ENCODE measurements around the gene DNAJC30. TPM values are rescaled to one million over a fixed set of nuclear protein-coding genes. Genes with fewer than 3 reads are reported as not detected.
"Not testable (repeated sequence)": the region's sequence is repeated elsewhere in the genome, so short reads cannot be mapped to it uniquely, and the experiment has no call there.

DNAJC30 gene
- total and polyA plus RNA-seq, 3 experiments from 2014 or later = 10.0 to 12.4 (median 10.9) TPM

DNA sequence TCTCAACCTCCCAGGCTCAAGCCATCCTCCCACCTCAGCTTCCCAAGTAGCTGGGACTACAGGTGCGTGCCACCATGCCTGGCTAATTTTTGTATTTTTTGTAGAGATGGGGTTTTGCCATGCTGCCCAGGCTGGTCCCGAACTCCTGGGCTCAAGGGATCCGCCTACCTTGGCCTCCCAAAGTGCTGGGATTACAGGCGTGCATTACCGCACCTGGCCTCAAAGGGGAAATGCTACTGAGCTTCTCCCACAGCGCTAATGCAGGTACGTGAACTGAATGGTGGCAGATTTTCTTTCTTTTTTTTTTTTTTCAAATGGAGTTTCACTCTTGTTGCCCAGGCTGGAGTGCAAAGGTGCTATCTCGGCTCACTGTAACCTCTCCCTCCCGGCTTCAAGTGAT lies 7.2 kb downstream of the DNAJC30 start:
- POLR2A ChIA-PET, CTCF ChIA-PET: not testable (repeated sequence)
- H3K4me3 Mint-ChIP-seq = peak overlapping the region in 1 of 7 donors; percentile 18

DNA sequence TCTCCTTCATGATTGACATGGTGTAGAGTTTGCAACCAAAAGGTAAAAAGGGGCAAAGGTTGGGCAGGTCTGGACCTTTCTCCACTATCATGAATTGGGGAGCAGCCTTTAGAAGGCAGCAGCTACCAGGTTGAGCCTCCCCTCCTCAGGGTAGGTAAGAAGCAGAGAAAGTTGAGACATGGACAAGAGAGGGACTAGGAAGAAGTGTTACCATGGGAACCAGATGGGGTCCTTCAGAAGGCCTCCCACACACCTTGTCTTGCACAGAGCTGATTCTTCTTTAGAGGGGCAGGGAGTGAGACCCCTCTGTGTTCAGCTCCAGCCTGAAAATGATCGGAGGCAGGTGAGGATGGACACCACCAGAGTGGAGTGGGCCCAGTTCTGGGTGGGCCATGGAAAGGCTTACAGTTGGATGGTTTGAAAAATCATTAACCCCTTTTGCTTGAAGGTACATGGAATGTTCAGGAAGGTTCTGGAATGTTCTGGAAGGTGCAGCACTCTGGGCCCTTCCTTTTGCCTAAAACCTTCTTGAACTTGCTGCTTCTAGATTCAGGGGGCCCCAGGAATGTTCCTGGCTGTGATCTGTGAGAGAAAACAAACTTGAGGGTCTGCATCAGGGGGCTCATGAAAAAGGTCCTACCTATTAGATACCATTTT lies 8.7 kb downstream of the DNAJC30 start:
- Mint-ChIP-seq H3K4me1 (peaks cover 0 to 4% (median 0%) of the 10 kb centered on the region in 3 donors), H3K9me3 (no peaks in the 10 kb centered on the region), H3K36me3 (peaks cover 0 to 19% (median 0%) of the 10 kb centered on the region in 3 donors), H3K27ac (peak overlapping the region in 2 of 8 donors; percentile 47 to 69), H3K4me3 (no peak overlapping the region), H3K27me3 (no peaks in the 10 kb centered on the region)
- Histone ChIP-seq H3K4me3 (ENCODE audit: low read length) (no peak overlapping the region), H3K9me3 (ENCODE audit: low read length) (no peaks in the 10 kb centered on the region), H3K27ac (ENCODE audit: low read depth, low read length) (no peak overlapping the region), H3K36me3 (ENCODE audit: insufficient read depth, low read length) (peaks cover 6% of the 10 kb centered on the region), H3K4me1 (ENCODE audit: insufficient read depth, low read length) (no peaks in the 10 kb centered on the region), H3K27me3 (ENCODE audit: insufficient read depth, low read length, poor library complexity, severe bottlenecking) (no peaks in the 10 kb centered on the region)
- DNase-seq = no peak
- ChIA-PET CTCF (interaction anchor here (1.0 to 1.2 kb wide), 2 partner anchors 28 to 87 kb away, joined by 3 to 4 read pairs; no protein-coding TSS in a partner anchor), POLR2A (interaction anchor here (0.6 kb wide), 1 partner anchor 1927 kb away, joined by 6 read pairs; no protein-coding TSS in a partner anchor)

More for the DNA sequence above, 7.2 kb downstream of the DNAJC30 start:
- not testable (repeated sequence) for H3K36me3 ChIP-seq (ENCODE audit: insufficient read depth, low read length); H3K27me3 ChIP-seq (ENCODE audit: insufficient read depth, low read length, poor library complexity, severe bottlenecking); DNase-seq; H3K27ac Mint-ChIP-seq; H3K9me3 Mint-ChIP-seq; H3K27me3 Mint-ChIP-seq; H3K27ac ChIP-seq (ENCODE audit: low read depth, low read length); H3K9me3 ChIP-seq (ENCODE audit: low read length); H3K4me3 ChIP-seq (ENCODE audit: low read length); H3K4me1 ChIP-seq (ENCODE audit: insufficient read depth, low read length)
- Mint-ChIP-seq H3K36me3 (peaks cover 0 to 26% (median 2%) of the 10 kb centered on the region in 3 donors), H3K4me1 (peaks cover 5 to 13% (median 5%) of the 10 kb centered on the region in 3 donors)

DNA sequence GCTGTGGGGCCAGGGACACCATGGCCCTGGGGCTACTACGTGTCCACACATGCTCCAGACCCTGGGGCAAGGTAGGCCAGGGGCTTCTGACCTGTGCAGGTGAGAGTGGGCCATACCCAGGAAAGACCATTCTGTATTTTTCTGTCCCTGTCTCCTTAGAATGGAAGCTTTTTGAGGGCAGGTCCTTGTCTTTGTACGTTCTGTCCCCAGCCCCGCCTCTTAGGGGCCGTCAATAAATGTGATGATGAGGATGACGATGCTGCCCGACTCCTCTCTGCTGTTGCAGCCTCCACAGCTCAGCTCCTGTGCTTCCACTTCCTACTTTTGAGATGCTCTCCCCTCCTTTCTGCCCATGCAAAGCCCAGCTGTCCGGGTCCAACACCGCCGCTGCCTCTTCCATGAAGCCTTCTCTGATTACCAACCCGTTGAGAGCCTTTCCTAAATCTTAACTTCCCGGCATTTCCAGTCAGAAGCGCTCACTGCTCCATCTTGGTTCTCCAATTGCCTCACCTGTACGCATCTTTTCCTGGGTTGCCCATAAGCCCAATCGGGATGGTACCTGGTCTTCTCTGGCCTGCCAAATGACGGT lies 11.3 kb downstream of the DNAJC30 start:
- Mint-ChIP-seq H3K4me3 (peak overlapping the region in 2 of 7 donors; percentile 6 to 52), H3K4me1 (peaks cover 5 to 12% (median 6%) of the 10 kb centered on the region in 3 donors), H3K36me3 (no peaks in the 10 kb centered on the region), H3K27me3 (peaks cover 0 to 4% of the 10 kb centered on the region in 2 donors), H3K9me3 (no peaks in the 10 kb centered on the region), H3K27ac (no peak overlapping the region)
- no peaks in the 10 kb centered on the region for H3K27me3 ChIP-seq (ENCODE audit: insufficient read depth, low read length, poor library complexity, severe bottlenecking)
- H3K4me1 ChIP-seq (ENCODE audit: insufficient read depth, low read length) = peaks cover 7% of the 10 kb centered on the region
- no peak overlapping the region for H3K27ac ChIP-seq (ENCODE audit: low read depth, low read length)
- ChIA-PET CTCF (no interaction called here), POLR2A (no interaction called here)
- H3K4me3 ChIP-seq (ENCODE audit: low read length) = no peak overlapping the region
- H3K36me3 ChIP-seq (ENCODE audit: insufficient read depth, low read length) = no peaks in the 10 kb centered on the region
- H3K9me3 ChIP-seq (ENCODE audit: low read length) = no peaks in the 10 kb centered on the region
- DNase-seq = no peak

DNA sequence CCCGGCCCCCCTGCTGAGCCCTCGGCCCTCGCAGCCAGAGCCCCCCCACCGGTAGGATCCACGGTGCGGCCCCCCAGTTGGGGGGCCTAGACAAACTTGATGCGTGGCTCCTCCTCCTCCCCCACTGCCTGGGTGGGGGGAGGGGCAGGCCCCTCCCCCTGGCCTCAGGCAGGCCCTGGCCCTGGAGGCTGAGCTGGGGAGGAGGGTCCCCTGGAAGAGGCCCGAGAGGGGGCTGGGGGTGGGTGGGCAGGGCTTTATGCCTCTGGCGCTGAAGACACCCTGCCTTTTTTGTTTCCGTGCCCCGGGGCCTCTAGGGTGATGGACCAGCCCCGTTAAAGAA lies 12.0 kb downstream of the DNAJC30 start:
- peaks cover 5 to 12% (median 6%) of the 10 kb centered on the region in 3 donors for H3K4me1 Mint-ChIP-seq
- Histone ChIP-seq H3K4me1 (ENCODE audit: insufficient read depth, low read length) (peaks cover 7% of the 10 kb centered on the region), H3K9me3 (ENCODE audit: low read length) (no peaks in the 10 kb centered on the region), H3K4me3 (ENCODE audit: low read length) (no peak overlapping the region), H3K27me3 (ENCODE audit: insufficient read depth, low read length, poor library complexity, severe bottlenecking) (no peaks in the 10 kb centered on the region), H3K36me3 (ENCODE audit: insufficient read depth, low read length) (no peaks in the 10 kb centered on the region), H3K27ac (ENCODE audit: low read depth, low read length) (no peak overlapping the region)
- CTCF ChIA-PET = interaction anchor here (1.4 kb wide), 1 partner anchor 64 kb away, joined by 5 read pairs; no protein-coding TSS in a partner anchor
- no peak for DNase-seq
- POLR2A ChIA-PET = no interaction called here
- H3K27me3 Mint-ChIP-seq = peaks cover under 1 to 4% of the 10 kb centered on the region in 2 donors
- H3K9me3 Mint-ChIP-seq = no peaks in the 10 kb centered on the region
- H3K36me3 Mint-ChIP-seq = no peaks in the 10 kb centered on the region
- H3K4me3 Mint-ChIP-seq = no peak overlapping the region
- no peak overlapping the region for H3K27ac Mint-ChIP-seq

DNA sequence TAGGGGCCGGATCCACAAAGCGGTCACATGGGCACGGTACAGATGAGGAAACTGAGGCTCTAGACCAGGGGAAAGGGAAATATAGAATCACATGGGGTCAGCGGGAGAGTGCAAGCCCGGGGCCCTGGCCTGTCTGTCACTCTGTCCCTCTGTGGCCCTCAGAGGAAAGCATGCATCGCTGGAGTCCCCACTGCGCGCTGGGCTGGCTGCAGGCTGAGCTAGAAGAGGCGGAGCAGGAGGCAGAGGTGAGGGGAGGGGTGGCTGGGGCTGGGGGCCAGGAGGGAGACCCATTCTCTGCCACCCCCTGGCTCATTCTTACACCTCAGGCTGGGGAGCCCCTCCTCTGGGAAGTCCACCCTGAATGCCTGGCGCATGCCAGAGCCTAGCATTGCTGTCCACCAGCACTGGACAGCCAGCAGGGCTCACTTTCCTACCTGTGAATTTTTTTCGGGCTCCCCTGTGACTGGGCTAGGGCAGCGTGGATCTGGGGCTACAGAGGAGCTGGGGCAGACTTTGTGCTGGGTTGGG lies 13.3 kb downstream of the DNAJC30 start:
- ChIA-PET POLR2A (interaction anchor here (1.0 kb wide), 1 partner anchor 48 kb away, joined by 4 read pairs; no protein-coding TSS in a partner anchor), CTCF (interaction anchor here (1.4 kb wide), 1 partner anchor 63 kb away, joined by 5 read pairs; no protein-coding TSS in a partner anchor)
- Mint-ChIP-seq H3K27me3 (peaks cover 6 to 10% of the 10 kb centered on the region in 2 donors), H3K9me3 (no peaks in the 10 kb centered on the region), H3K36me3 (no peaks in the 10 kb centered on the region), H3K4me1 (peaks cover 6 to 12% (median 7%) of the 10 kb centered on the region in 3 donors), H3K27ac (no peak overlapping the region), H3K4me3 (peak overlapping the region in 2 of 7 donors; percentile 32 to 58)
- no peaks in the 10 kb centered on the region for H3K27me3 ChIP-seq (ENCODE audit: insufficient read depth, low read length, poor library complexity, severe bottlenecking)
- peaks cover 7% of the 10 kb centered on the region for H3K4me1 ChIP-seq (ENCODE audit: insufficient read depth, low read length)
- H3K4me3 ChIP-seq (ENCODE audit: low read length) = no peak overlapping the region
- H3K36me3 ChIP-seq (ENCODE audit: insufficient read depth, low read length) = no peaks in the 10 kb centered on the region
- H3K9me3 ChIP-seq (ENCODE audit: low read length) = no peaks in the 10 kb centered on the region
- H3K27ac ChIP-seq (ENCODE audit: low read depth, low read length) = no peak overlapping the region
- no peak for DNase-seq

DNA sequence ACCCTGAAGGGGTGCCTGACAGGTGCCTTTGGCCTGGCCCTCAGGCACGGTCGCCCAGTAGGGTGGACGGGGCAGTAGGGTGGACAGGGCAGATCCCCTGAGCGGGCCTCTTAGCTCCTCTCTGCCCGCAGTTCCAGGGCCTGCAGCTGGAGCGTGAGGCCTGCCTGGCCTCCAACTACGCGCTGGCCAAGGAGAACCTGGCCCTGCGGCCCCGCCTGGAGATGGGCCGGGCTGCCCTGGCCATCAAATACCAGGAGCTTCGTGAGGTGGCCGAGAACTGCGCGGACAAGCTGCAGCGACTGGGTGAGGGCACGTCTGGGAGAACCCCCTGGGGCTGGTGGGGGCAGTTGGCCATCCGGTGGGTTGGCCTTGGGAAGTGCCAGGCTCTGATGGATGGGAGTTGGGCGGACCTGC lies 14.0 kb downstream of the DNAJC30 start:
- Histone ChIP-seq H3K9me3 (ENCODE audit: low read length) (no peaks in the 10 kb centered on the region), H3K4me1 (ENCODE audit: insufficient read depth, low read length) (peaks cover 7% of the 10 kb centered on the region), H3K27me3 (ENCODE audit: insufficient read depth, low read length, poor library complexity, severe bottlenecking) (peaks cover 4% of the 10 kb centered on the region), H3K27ac (ENCODE audit: low read depth, low read length) (no peak overlapping the region), H3K4me3 (ENCODE audit: low read length) (no peak overlapping the region), H3K36me3 (ENCODE audit: insufficient read depth, low read length) (no peaks in the 10 kb centered on the region)
- ChIA-PET CTCF (interaction anchor here (2.1 kb wide), 1 partner anchor 9 kb away, joined by 8 read pairs; no protein-coding TSS in a partner anchor), POLR2A (interaction anchor here (1.0 kb wide), 1 partner anchor 48 kb away, joined by 4 read pairs; no protein-coding TSS in a partner anchor)
- H3K4me3 Mint-ChIP-seq = no peak overlapping the region
- peaks cover 6 to 12% (median 7%) of the 10 kb centered on the region in 3 donors for H3K4me1 Mint-ChIP-seq
- DNase-seq = no peak
- no peaks in the 10 kb centered on the region for H3K36me3 Mint-ChIP-seq
- H3K27ac Mint-ChIP-seq = no peak overlapping the region
- peaks cover 6 to 15% of the 10 kb centered on the region in 2 donors for H3K27me3 Mint-ChIP-seq
- H3K9me3 Mint-ChIP-seq = no peaks in the 10 kb centered on the region

DNA sequence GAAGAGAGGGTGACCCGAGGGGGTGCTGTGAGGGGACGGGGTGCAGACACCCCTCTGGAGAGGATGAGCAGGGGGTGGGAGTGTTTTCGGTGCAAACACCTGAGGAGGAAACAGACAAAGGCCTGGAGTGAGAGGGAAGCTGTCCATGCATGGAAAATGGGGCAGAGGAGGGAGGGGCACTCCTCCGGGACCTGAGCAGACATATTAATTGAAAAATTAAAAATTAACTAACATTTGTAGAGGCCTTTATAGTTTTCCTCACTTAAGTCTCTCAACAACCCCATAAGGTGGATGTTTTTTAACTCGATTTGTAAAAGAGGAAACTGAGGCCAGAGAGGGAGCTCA lies 14.4 kb downstream of the DNAJC30 start:
- no peaks in the 10 kb centered on the region for H3K36me3 ChIP-seq (ENCODE audit: insufficient read depth, low read length)
- Mint-ChIP-seq H3K27ac (peak overlapping the region in 1 of 8 donors; percentile 46), H3K27me3 (peaks cover 10 to 19% of the 10 kb centered on the region in 2 donors), H3K4me3 (peak overlapping the region; percentile 41 to 78 (median 74)), H3K9me3 (no peaks in the 10 kb centered on the region), H3K4me1 (peaks cover 6 to 12% (median 7%) of the 10 kb centered on the region in 3 donors), H3K36me3 (no peaks in the 10 kb centered on the region)
- H3K27me3 ChIP-seq (ENCODE audit: insufficient read depth, low read length, poor library complexity, severe bottlenecking) = peaks cover 4% of the 10 kb centered on the region
- ChIA-PET POLR2A (interaction anchor here (1.0 kb wide), 2 partner anchors 49 to 103 kb away, joined by 3 to 4 read pairs; no protein-coding TSS in a partner anchor), CTCF (interaction anchor here (1.3 to 2.1 kb wide), 3 partner anchors 9 to 62 kb away, joined by 3 to 11 read pairs (median 8); no protein-coding TSS in a partner anchor)
- no peak for DNase-seq
- peak overlapping the region; percentile 18 for H3K27ac ChIP-seq (ENCODE audit: low read depth, low read length)
- H3K9me3 ChIP-seq (ENCODE audit: low read length) = no peaks in the 10 kb centered on the region
- no peak overlapping the region for H3K4me3 ChIP-seq (ENCODE audit: low read length)
- peaks cover 7% of the 10 kb centered on the region for H3K4me1 ChIP-seq (ENCODE audit: insufficient read depth, low read length)
